ENCODE results near the gene MAN2A2.

- TF ChIP-seq EP300 (IDR thresholded peaks at IDR 0.05; ENCODE audit: borderline replicate concordance) (no peak), TCF12 (IDR thresholded peaks at IDR 0.05; ENCODE audit: low read depth) (no peak), YY1 (IDR thresholded peaks at IDR 0.05; ENCODE audit: low read depth) (no peak), TAF1 (IDR thresholded peaks at IDR 0.05; ENCODE audit: low read depth) (no peak), RAD21 (IDR thresholded peaks at IDR 0.05; ENCODE audit: low read depth) (no peak), FOXM1 (IDR thresholded peaks at IDR 0.05; ENCODE audit: borderline replicate concordance, low read depth) (no peak), TEAD4 (IDR thresholded peaks at IDR 0.05) (no peak), EGR1 (IDR thresholded peaks at IDR 0.05) (no peak)
- TF ChIP-seq, protein P1, sequence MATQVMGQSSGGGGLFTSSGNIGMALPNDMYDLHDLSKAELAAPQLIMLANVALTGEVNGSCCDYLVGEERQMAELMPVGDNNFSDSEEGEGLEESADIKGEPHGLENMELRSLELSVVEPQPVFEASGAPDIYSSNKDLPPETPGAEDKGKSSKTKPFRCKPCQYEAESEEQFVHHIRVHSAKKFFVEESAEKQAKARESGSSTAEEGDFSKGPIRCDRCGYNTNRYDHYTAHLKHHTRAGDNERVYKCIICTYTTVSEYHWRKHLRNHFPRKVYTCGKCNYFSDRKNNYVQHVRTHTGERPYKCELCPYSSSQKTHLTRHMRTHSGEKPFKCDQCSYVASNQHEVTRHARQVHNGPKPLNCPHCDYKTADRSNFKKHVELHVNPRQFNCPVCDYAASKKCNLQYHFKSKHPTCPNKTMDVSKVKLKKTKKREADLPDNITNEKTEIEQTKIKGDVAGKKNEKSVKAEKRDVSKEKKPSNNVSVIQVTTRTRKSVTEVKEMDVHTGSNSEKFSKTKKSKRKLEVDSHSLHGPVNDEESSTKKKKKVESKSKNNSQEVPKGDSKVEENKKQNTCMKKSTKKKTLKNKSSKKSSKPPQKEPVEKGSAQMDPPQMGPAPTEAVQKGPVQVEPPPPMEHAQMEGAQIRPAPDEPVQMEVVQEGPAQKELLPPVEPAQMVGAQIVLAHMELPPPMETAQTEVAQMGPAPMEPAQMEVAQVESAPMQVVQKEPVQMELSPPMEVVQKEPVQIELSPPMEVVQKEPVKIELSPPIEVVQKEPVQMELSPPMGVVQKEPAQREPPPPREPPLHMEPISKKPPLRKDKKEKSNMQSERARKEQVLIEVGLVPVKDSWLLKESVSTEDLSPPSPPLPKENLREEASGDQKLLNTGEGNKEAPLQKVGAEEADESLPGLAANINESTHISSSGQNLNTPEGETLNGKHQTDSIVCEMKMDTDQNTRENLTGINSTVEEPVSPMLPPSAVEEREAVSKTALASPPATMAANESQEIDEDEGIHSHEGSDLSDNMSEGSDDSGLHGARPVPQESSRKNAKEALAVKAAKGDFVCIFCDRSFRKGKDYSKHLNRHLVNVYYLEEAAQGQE (IDR thresholded peaks at IDR 0.05; ENCODE audit: low read depth), result no peak
- TF ChIP-seq, protein P2, sequence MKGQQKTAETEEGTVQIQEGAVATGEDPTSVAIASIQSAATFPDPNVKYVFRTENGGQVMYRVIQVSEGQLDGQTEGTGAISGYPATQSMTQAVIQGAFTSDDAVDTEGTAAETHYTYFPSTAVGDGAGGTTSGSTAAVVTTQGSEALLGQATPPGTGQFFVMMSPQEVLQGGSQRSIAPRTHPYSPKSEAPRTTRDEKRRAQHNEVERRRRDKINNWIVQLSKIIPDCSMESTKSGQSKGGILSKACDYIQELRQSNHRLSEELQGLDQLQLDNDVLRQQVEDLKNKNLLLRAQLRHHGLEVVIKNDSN (IDR thresholded peaks at IDR 0.05), result no peak
Measured at GRCh38 chr15:90950676-90951075, 47.6 kb downstream of the MAN2A2 start.
